Neuron (in vitro differentiated cells): ENCODE data around the gene SPRED3.
"Not testable (repeated sequence)": the region's sequence is repeated elsewhere in the genome, so short reads cannot be mapped to it uniquely, and the experiment has no call there.

Experiments used
- H2AFZ ChIP-seq: one replicate; pipeline ENCODE4 v1.6.1; 2013; ENCODE audit warnings: low read depth, mild to moderate bottlenecking, inconsistent platforms, low read length, moderate library complexity
- H3K27me3 ChIP-seq: one replicate; pipeline ENCODE4 v1.6.1; 2013; ENCODE audit warnings: low read length; ENCODE audit not compliant: insufficient read depth
- H3K36me3 ChIP-seq: one replicate; pipeline ENCODE4 v1.6.1; 2013; ENCODE audit warnings: low read length; ENCODE audit not compliant: insufficient read depth
- H3K4me1 ChIP-seq: one replicate; pipeline ENCODE4 v1.6.1; 2013; ENCODE audit warnings: low read length; ENCODE audit not compliant: insufficient read depth
- H3K4me3 ChIP-seq: 2 replicates; pipeline ENCODE4 v1.5.1; 2013; ENCODE audit warnings: mild to moderate bottlenecking, low read length, moderate library complexity
- H3K9me3 ChIP-seq: one replicate; pipeline ENCODE4 v1.6.1; 2013; ENCODE audit warnings: low read length

SPRED3 gene

GRCh38 chr19:38388349-38389100 lies at the start of gene SPRED3:
Gene SPRED3 (plus strand): TSS chr19:38388697. CDS start chr19:38390303, 1,606 bp downstream.
- no peaks in the 10 kb centered on the region for H3K9me3 ChIP-seq
- H2AFZ ChIP-seq = peak within 1 kb of the TSS; percentile 59
- H3K4me1 ChIP-seq = peaks cover 2% of the 10 kb centered on the region
- H3K36me3 ChIP-seq = peaks cover 31% of the 10 kb centered on the region
- H3K27me3 ChIP-seq = no peaks in the 10 kb centered on the region
- H3K4me3 ChIP-seq = peak within 1 kb of the TSS; percentile 65

GRCh38 chr19:38339011-38339410 lies 49.5 kb upstream of the SPRED3 start:
- not testable (repeated sequence) for H3K9me3 ChIP-seq, H3K36me3 ChIP-seq, H3K27me3 ChIP-seq, H3K4me3 ChIP-seq, H2AFZ ChIP-seq
- peaks cover 12% of the 10 kb centered on the region for H3K4me1 ChIP-seq

GRCh38 chr19:38340927-38341326 lies 47.6 kb upstream of the SPRED3 start:
- Histone ChIP-seq H3K9me3 (peaks cover 2% of the 10 kb centered on the region), H3K4me3 (no peak overlapping the region), H3K36me3 (no peaks in the 10 kb centered on the region), H3K27me3 (no peaks in the 10 kb centered on the region), H2AFZ (no peak overlapping the region), H3K4me1 (peaks cover 12% of the 10 kb centered on the region)

GRCh38 chr19:38346837-38347236 lies 41.7 kb upstream of the SPRED3 start:
- Histone ChIP-seq H3K9me3 (no peaks in the 10 kb centered on the region), H2AFZ (no peak overlapping the region), H3K4me3 (no peak overlapping the region), H3K36me3 (no peaks in the 10 kb centered on the region), H3K27me3 (no peaks in the 10 kb centered on the region), H3K4me1 (no peaks in the 10 kb centered on the region)

GRCh38 chr19:38350883-38351282 lies 37.6 kb upstream of the SPRED3 start:
- Histone ChIP-seq H3K4me3 (no peak overlapping the region), H3K36me3 (no peaks in the 10 kb centered on the region), H2AFZ (no peak overlapping the region), H3K27me3 (no peaks in the 10 kb centered on the region), H3K4me1 (peaks cover 6% of the 10 kb centered on the region), H3K9me3 (no peaks in the 10 kb centered on the region)

- no peak overlapping the region for H2AFZ ChIP-seq
- H3K27me3 ChIP-seq = no peaks in the 10 kb centered on the region
- H3K9me3 ChIP-seq = no peaks in the 10 kb centered on the region
Observed at GRCh38 chr19:38351865-38352395, 36.6 kb upstream of the SPRED3 start.

GRCh38 chr19:38352611-38353010 lies 35.9 kb upstream of the SPRED3 start:
- H3K27me3 ChIP-seq = no peaks in the 10 kb centered on the region
- no peak overlapping the region for H3K4me3 ChIP-seq
- H3K4me1 ChIP-seq = peaks cover 6% of the 10 kb centered on the region
- H3K9me3 ChIP-seq = no peaks in the 10 kb centered on the region
- H3K36me3 ChIP-seq = no peaks in the 10 kb centered on the region
- no peak overlapping the region for H2AFZ ChIP-seq

More at GRCh38 chr19:38351865-38352395, 36.6 kb upstream of the SPRED3 start:
- no peak overlapping the region for H3K4me3 ChIP-seq
- H3K36me3 ChIP-seq = no peaks in the 10 kb centered on the region
- peaks cover 6% of the 10 kb centered on the region for H3K4me1 ChIP-seq

- Histone ChIP-seq H3K4me3 (no peak overlapping the region), H2AFZ (no peak overlapping the region), H3K4me1 (peaks cover 6% of the 10 kb centered on the region), H3K27me3 (peaks cover 26% of the 10 kb centered on the region), H3K36me3 (no peaks in the 10 kb centered on the region), H3K9me3 (no peaks in the 10 kb centered on the region)
Observed at GRCh38 chr19:38355728-38356725, 32.5 kb upstream of the SPRED3 start.

- no peaks in the 10 kb centered on the region for H3K9me3 ChIP-seq
- no peak overlapping the region for H3K4me3 ChIP-seq
- no peak overlapping the region for H2AFZ ChIP-seq
- peaks cover 6% of the 10 kb centered on the region for H3K4me1 ChIP-seq
- H3K27me3 ChIP-seq = peaks cover 28% of the 10 kb centered on the region
- H3K36me3 ChIP-seq = no peaks in the 10 kb centered on the region
Observed at GRCh38 chr19:38358071-38358470, 30.4 kb upstream of the SPRED3 start.

- Histone ChIP-seq H3K9me3 (no peaks in the 10 kb centered on the region), H3K27me3 (peaks cover 28% of the 10 kb centered on the region), H3K4me1 (peaks cover under 1% of the 10 kb centered on the region), H3K36me3 (no peaks in the 10 kb centered on the region), H3K4me3 (no peak overlapping the region), H2AFZ (no peak overlapping the region)
Observed at GRCh38 chr19:38359242-38360021, 29.1 kb upstream of the SPRED3 start.

- Histone ChIP-seq H2AFZ (no peak overlapping the region), H3K27me3 (peaks cover 28% of the 10 kb centered on the region), H3K4me3 (no peak overlapping the region), H3K36me3 (no peaks in the 10 kb centered on the region), H3K4me1 (no peaks in the 10 kb centered on the region), H3K9me3 (peaks cover 4% of the 10 kb centered on the region)
Observed at GRCh38 chr19:38360351-38360750, 28.1 kb upstream of the SPRED3 start.

- peaks cover 28% of the 10 kb centered on the region for H3K27me3 ChIP-seq
- peak overlapping the region; percentile 99 for H2AFZ ChIP-seq
- peak overlapping the region; percentile 54 for H3K4me3 ChIP-seq
- H3K36me3 ChIP-seq = no peaks in the 10 kb centered on the region
- no peaks in the 10 kb centered on the region for H3K4me1 ChIP-seq
- H3K9me3 ChIP-seq = peaks cover 4% of the 10 kb centered on the region
Observed at GRCh38 chr19:38360839-38361631, 27.5 kb upstream of the SPRED3 start.
